ENCODE data around the gene LCORL. TPM values are rescaled to one million over a fixed set of nuclear protein-coding genes. Genes with fewer than 3 reads are reported as not detected.

Gene LCORL
- total and polyA plus RNA-seq, 9 of the 15 experiments (the other 6 are each of a cell fraction or from before 2014, with no cell fraction given) = 3.1 to 24.5 (median 11.1) TPM

GRCh38 chr4:18021720-18022571 lies at the start of gene LCORL (continued):
- peak in 1 of 3 experiments; percentile 85; a peak in 2 of 6 replicates for TF ChIP-seq ZBTB11 (CRISPR knock-in tag; IDR thresholded peaks at IDR 0.05)
- TF ChIP-seq CHD1 (IDR thresholded peaks at IDR 0.05; ENCODE audit: low read length) = no peak
- peak; percentile 17 to 40 (median 33); a peak in 3 of 6 replicates for TF ChIP-seq CTCF (IDR thresholded peaks at IDR 0.05 in 2 of 3, conservative IDR thresholded peaks at IDR 0.05 in 1 of 3; ENCODE audit: insufficient read depth in 2 of 3, low read depth in 1 of 3, low read length in 3 of 3)
- TF ChIP-seq ZNF197 (CRISPR knock-in tag; IDR thresholded peaks at IDR 0.05; ENCODE audit: low read depth) = peak; percentile 83
- TF ChIP-seq ARID4B (CRISPR knock-in tag; IDR thresholded peaks at IDR 0.05) = no peak; the same call in 1 of the 2 replicates

All from K562 (cell line).